Activated T-helper 1 cell treated with anti-CD3 and anti-CD28 coated beads, Interleukin-2, amount 50 U/mL, for 16 hours (primary cell): Measurements from ENCODE around the gene ARL3.
"Not testable (repeated sequence)": the region's sequence is repeated elsewhere in the genome, so short reads cannot be mapped to it uniquely, and the experiment has no call there.

Experiments used
- DNase-seq, 2 donors: peaks; one replicate each; pipeline ENCODE4 v3.0.0-alpha.2; 2020; ENCODE audit warnings: low read depth in 1 of 2, low spot score in 1 of 2

ARL3 gene

DNA sequence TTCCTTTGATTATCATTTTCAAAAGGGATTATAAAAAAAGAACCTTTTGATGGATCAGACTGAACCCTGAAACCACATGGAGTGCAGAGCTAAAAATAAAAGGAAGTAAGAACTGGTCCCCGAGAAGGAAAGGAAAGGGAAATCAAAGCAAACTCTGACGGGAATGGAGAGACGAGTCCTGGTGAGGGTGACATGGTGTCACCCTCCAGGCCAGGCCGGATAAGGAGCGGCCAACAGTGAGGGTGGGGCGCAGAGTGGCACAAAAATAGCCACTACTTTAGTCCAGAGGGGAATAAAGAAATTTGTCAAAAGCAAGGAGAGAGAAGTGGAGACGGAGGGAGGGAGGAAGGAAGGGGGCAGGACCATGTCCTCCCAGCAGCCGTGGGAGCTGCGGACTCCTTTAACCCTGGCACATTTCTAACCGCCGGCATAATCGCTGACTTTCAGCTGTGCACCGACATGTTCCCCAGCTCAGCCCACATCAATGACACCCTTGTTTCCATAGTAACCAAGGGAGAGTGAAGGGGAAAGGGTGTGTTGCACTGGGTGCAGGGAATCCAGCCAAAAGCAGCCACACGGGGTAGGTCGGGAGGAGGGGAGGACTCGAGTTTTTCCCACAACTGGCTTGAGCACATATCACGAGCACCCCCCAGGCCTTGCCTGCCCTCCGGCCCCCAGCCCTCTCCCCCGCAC lies 40.2 kb downstream of the ARL3 start:
- peak; percentile 40 to 47 for DNase-seq

DNA sequence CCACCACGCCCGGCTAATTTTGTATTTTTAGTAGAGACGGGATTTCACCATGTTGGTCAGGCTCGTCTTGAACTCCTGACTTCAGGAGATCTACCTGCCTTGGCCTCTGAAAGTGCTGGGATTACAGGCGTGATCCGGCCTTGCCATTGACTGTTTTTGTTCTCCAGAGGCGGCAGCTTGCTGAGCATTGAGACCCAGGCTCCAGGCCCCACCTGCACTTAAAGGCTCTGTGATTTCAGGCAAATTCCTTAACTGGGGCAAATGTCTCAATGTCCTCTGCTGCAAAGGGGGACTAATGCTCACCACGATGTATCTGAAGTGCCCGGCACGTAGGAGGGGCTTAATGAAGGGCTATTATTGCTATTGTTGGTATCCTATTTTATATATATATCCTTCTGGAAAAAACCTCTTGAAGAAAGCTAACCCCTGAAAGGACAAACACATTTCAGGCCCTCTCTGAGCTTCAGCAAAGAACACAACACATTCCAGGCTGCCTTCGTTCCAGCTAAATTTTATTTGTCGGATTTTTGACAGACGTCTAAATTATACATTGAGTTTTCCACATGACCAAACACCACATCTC lies 40.9 kb downstream of the ARL3 start:
- no peak for DNase-seq

DNA sequence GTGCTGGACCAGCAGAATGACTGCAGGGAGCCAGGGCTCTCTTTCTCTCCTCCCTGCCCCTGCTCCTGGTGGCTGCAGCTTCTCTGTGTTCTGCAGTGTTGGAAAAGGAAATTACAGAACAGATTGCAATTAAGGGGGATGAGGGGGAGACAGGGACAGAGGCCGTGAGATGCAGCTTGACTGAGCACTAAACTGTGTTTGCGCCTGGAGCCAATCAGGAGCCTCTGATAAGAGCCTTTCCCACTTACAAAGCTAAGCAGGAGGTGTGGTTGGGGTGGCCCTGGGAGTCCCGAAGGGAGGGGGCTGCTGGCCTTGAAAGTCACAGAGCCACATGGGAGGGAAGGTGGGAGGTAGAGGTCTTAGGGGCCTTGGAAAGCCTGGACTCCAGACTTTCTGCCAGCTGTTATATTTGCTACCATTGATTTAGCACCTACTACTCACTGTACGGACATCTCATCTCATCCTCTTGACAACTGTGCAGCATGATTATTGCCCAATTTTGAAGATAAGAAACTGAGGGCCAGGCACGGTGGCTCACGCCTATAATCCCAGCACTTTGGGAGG lies 43.2 kb downstream of the ARL3 start:
- no peak for DNase-seq

- no peak for DNase-seq
Observed at GRCh38 chr10:102670065-102670670, 44.0 kb downstream of the ARL3 start.

GRCh38 chr10:102669206-102670064 lies 44.8 kb downstream of the ARL3 start:
- DNase-seq, result no peak

- DNase-seq, result no peak
Observed at GRCh38 chr10:102668326-102669107, 45.7 kb downstream of the ARL3 start.

DNA sequence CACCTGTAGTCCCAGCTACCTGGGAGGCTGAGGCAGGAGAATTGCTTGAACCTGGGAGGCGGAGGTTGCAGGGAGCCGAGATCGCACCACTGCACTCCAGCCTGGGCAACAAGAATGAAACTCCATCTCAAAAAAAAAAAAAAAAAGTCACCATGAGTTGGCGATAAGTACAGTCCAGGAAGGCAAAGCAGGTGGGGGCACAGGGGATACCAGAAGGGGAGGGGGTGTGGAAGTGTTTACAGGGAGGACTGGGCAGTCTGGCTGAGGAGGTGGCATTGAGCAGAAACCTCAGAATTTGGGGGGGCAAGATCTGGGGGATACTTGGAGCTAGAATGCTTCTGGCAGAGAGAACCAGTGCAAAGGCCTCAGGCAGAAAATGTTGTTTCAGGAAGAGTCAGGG lies 46.8 kb downstream of the ARL3 start:
- not testable (repeated sequence) for DNase-seq

- DNase-seq, result no peak
Observed at GRCh38 chr10:102665904-102666509, 48.2 kb downstream of the ARL3 start.

- DNase-seq, result no peak
Observed at GRCh38 chr10:102661658-102662028, 52.6 kb downstream of the ARL3 start.

GRCh38 chr10:102660888-102661657 lies 53.1 kb downstream of the ARL3 start:
- peak in 1 of 2 donors; percentile 39 for DNase-seq

- DNase-seq, result no peak
Observed at GRCh38 chr10:102658802-102659201, 55.4 kb downstream of the ARL3 start.

DNA sequence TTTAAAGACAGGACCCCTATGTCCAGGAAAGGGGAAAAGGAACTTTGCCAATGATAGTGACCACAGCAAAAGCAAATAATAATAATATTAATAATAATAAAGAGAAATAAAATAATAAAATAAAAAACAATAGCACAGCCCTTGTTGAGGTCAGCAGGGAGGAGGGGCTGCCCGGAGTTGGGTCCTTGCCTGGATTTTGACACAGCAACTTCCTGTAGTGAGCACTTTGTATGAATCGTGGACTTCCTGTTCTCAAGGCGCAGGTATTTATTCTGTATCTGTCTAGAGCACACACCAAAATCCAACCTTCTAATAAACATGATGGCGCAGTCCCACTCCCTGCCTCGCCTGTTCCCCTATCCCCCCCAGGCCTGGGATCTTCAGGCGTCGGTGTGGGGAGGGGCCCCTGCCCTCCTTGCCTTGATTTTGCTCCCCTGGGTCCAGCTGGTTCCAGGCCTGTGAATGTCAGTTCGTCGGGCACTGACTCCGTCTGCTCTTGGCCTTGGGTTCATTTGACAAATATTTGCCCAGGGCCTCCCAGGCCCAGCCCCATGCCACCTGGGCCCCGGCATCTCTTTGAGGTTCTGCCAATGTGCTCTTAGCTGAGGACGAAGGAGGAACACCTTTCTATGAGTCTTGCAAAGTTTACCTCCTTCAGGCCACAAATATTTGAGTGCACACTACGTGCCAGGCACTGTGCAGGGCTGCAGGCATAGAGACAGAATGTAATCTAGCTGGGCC lies 56.0 kb downstream of the ARL3 start:
- DNase-seq, result no peak

DNA sequence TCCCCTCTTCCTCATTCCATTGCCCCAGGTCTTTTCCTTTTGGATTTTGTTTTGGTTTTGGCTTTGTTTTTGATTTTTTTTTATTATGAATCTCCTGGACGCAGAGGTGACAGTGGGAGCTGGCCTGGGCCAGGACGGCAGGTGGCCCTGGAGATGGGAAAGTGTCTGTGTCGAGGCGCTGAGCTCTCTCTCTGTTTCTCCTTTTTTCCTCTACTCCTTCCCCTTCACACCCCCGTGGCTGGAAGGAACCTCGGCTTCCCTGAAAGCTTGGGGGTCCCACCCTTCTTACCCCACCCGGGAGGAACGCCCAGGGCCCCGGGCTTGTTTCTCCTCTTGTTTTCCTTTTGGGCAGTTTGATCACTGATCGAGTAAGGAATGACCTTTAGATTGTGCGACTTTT lies 56.7 kb downstream of the ARL3 start:
- no peak for DNase-seq

DNA sequence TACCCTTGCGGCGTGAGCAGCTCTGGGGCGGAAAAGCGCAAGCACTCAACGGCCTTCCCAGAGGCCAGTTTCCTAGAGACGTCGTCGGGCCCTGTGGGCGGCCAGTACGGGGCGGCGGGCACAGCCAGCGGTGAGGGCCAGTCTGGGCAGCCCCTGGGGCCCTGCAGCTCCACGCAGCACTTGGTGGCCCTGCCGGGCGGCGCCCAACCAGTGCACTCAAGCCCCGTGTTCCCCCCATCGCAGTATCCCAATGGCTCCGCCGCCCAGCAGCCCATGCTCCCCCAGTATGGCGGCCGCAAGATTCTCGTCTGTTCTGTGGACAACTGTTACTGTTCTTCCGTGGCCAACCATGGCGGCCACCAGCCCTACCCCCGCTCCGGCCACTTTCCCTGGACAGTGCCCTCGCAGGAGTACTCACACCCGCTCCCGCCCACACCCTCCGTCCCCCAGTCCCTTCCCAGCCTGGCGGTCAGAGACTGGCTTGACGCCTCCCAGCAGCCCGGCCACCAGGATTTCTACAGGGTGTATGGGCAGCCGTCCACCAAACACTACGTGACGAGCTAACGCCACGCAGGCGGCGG lies 57.3 kb downstream of the ARL3 start:
- DNase-seq, result no peak

- no peak for DNase-seq
Observed at GRCh38 chr10:102656026-102656425, 58.2 kb downstream of the ARL3 start.

DNA sequence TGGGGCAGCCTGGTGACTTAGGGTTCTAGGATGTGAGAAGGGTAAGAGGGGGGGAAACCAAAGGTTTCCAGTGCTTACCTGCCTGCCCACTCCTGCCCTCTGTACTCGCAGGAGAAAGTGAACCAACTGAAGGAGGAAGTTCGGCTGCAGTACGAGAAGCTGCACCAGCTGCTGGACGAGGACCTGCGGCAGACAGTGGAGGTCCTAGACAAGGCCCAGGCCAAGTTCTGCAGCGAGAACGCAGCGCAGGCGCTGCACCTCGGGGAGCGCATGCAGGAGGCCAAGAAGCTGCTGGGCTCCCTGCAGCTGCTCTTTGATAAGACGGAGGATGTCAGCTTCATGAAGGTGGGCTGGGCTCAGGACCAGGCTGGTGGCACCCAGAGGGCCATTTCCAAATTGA lies 59.2 kb downstream of the ARL3 start:
- DNase-seq, result no peak

DNA sequence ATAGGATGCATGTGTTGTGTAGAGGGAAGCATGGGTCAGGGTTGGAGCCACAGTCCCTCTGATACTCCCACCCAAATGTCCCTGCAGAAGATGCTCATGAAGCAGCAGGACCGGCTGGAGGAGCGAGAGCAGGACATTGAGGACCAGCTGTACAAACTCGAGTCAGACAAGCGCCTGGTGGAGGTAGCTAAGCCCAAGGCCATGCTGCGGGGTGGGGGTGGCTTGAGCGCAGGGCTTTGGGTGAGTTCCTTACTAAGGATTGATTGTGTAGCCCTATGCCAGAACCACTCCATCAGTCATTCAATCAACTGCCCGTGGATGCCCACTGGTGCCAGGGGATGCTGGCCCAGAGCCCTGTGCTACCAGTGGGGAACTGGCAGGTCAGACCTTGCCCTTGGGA lies 59.6 kb downstream of the ARL3 start:
- no peak for DNase-seq

DNA sequence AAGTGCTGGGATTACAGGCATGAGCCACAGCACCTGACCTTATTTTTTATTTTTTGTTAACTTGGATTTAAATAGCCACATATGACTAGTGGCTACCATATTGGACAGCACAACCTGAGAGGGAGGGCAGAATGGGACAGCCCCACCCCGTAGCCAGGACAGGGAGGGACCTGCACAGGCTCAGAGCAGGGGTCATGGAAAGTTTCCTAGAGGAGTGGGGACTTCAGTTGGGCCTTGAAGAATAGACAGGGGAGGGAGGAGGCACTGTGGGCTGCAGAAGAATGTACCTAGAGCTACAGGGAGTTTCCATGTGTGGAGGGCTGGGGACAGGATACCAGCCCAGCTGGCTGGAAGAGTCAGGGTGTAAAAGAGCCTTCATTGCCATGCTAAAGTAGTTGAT lies 61.1 kb downstream of the ARL3 start:
- no peak for DNase-seq
